NCI-H1048 (cell line): ENCODE data around the gene TMEM239.

ENCODE experiments used
- DNase-seq: peaks from one replicate; lab custom pipeline; 2025; lab: John Stamatoyannopoulos, UW

Gene TMEM239

GRCh38 chr20:2851086-2851485, 34.9 kb downstream of the TMEM239 start:
- DNase-seq, result no peak

- no peak for DNase-seq
Observed at GRCh38 chr20:2858591-2858990, 42.4 kb downstream of the TMEM239 start.

- DNase-seq, result no peak
Observed at GRCh38 chr20:2859330-2860121, 43.4 kb downstream of the TMEM239 start.

- no peak for DNase-seq
Observed at GRCh38 chr20:2864626-2865025, 48.5 kb downstream of the TMEM239 start.

- DNase-seq, result no peak
Observed at GRCh38 chr20:2865101-2865500, 48.9 kb downstream of the TMEM239 start.

GRCh38 chr20:2865630-2866029, 49.5 kb downstream of the TMEM239 start:
- no peak for DNase-seq

- DNase-seq, result no peak
Observed at GRCh38 chr20:2866236-2866635, 50.1 kb downstream of the TMEM239 start.

- no peak for DNase-seq
Observed at GRCh38 chr20:2867081-2867864, 51.1 kb downstream of the TMEM239 start.
